H9 (cell line): ENCODE measurements around the gene PRR27. TPM values are rescaled to one million over a fixed set of nuclear protein-coding genes. Genes with fewer than 3 reads are reported as not detected.

ENCODE experiments used
- DNase-seq: peaks from one replicate; pipeline ENCODE4 v3.0.0-alpha.2; 2017
- H2AFZ ChIP-seq: one replicate; pipeline ENCODE4 v1.6.1; 2013; ENCODE audit warnings: mild to moderate bottlenecking, low read length, control low read depth, moderate library complexity
- H2AK5ac ChIP-seq: 2 replicates; pipeline ENCODE4 v1.6.1; 2013; ENCODE audit warnings: low read length, control low read depth, mixed read lengths; ENCODE audit not compliant: insufficient read length
- H2BK120ac ChIP-seq: one replicate; pipeline ENCODE4 v1.6.1; 2013; ENCODE audit warnings: low read depth, mild to moderate bottlenecking, low read length, control low read depth, inconsistent platforms; ENCODE audit not compliant: poor library complexity, severe bottlenecking
- H2BK12ac ChIP-seq: 2 replicates; pipeline ENCODE4 v1.6.1; 2013; ENCODE audit warnings: low read length, control low read depth, mixed read lengths, low read depth; ENCODE audit not compliant: insufficient read length
- H2BK15ac ChIP-seq: 2 replicates; pipeline ENCODE4 v1.6.1; 2013; ENCODE audit warnings: low read depth, low read length, control low read depth
- H2BK20ac ChIP-seq: one replicate; pipeline ENCODE4 v1.6.1; 2013; ENCODE audit warnings: low read depth, mild to moderate bottlenecking, low read length, control low read depth, inconsistent platforms; ENCODE audit not compliant: poor library complexity, severe bottlenecking
- H2BK5ac ChIP-seq: 2 replicates; pipeline ENCODE4 v1.6.1; 2013; ENCODE audit warnings: low read length, control low read depth, mixed read lengths; ENCODE audit not compliant: insufficient read length
- H3K14ac ChIP-seq: 2 replicates; pipeline ENCODE4 v1.6.1; 2013; ENCODE audit warnings: low read length, control low read depth; ENCODE audit not compliant: insufficient read depth
- H3K18ac ChIP-seq: 2 replicates; pipeline ENCODE4 v1.6.1; 2013; ENCODE audit warnings: low read depth, mild to moderate bottlenecking, mixed read lengths, low read length, control low read depth; ENCODE audit not compliant: insufficient read length
- H3K23ac ChIP-seq: 2 replicates; pipeline ENCODE4 v1.6.1; 2013; ENCODE audit warnings: low read length, control low read depth, mixed read lengths, low read depth; ENCODE audit not compliant: insufficient read length
- H3K23me2 ChIP-seq: 2 replicates; pipeline ENCODE4 v1.6.1; 2013; ENCODE audit warnings: low read depth, mild to moderate bottlenecking, mixed read lengths, low read length, control low read depth; ENCODE audit not compliant: insufficient read length, poor library complexity, severe bottlenecking
- H3K27ac ChIP-seq: 2 replicates; pipeline ENCODE4 v1.5.1; 2013; ENCODE audit warnings: low read length, control low read depth, mixed read lengths, low read depth; ENCODE audit not compliant: insufficient read length
- H3K27me3 ChIP-seq: 2 replicates; pipeline ENCODE4 v1.6.1; 2013; ENCODE audit warnings: low read length, control low read depth, inconsistent platforms; ENCODE audit not compliant: insufficient read depth
- H3K4ac ChIP-seq: 2 replicates; pipeline ENCODE4 v1.6.1; 2013; ENCODE audit warnings: low read depth, mild to moderate bottlenecking, control low read depth, inconsistent platforms, low read length, moderate library complexity
- H3K4me1 ChIP-seq: 2 replicates; pipeline ENCODE4 v1.6.1; 2013; ENCODE audit warnings: low read length, control low read depth, inconsistent platforms; ENCODE audit not compliant: insufficient read depth
- H3K4me2 ChIP-seq: 2 replicates; pipeline ENCODE4 v1.6.1; 2013; ENCODE audit warnings: low read length, control low read depth, mixed read lengths; ENCODE audit not compliant: insufficient read length, insufficient read depth
- H3K56ac ChIP-seq: 2 replicates; pipeline ENCODE4 v1.6.1; 2013; ENCODE audit warnings: low read depth, mild to moderate bottlenecking, mixed read lengths, low read length, control low read depth; ENCODE audit not compliant: insufficient read length
- H3K79me1 ChIP-seq: 2 replicates; pipeline ENCODE4 v1.6.1; 2013; ENCODE audit warnings: low read depth, mild to moderate bottlenecking, moderate library complexity, low read length, control low read depth, inconsistent platforms; ENCODE audit not compliant: insufficient read depth, poor library complexity, severe bottlenecking
- H3K79me2 ChIP-seq: 2 replicates; pipeline ENCODE4 v1.6.1; 2013; ENCODE audit warnings: low read length, control low read depth, inconsistent platforms; ENCODE audit not compliant: insufficient read depth
- H3K9ac ChIP-seq: 2 replicates; pipeline ENCODE4 v1.6.1; 2013; ENCODE audit warnings: low read length, control low read depth, mixed read lengths; ENCODE audit not compliant: insufficient read length; ENCODE audit errors: extremely low read depth
- H3K9me3 ChIP-seq: one replicate; pipeline ENCODE4 v1.6.1; 2013; ENCODE audit warnings: low read depth, low read length, inconsistent platforms; ENCODE audit not compliant: control insufficient read depth
- H3T11ph ChIP-seq: one replicate; pipeline ENCODE4 v1.6.1; 2013; ENCODE audit warnings: mild to moderate bottlenecking, low read length, control low read depth, inconsistent platforms
- H4K20me1 ChIP-seq: one replicate; pipeline ENCODE4 v1.6.1; 2013; ENCODE audit not compliant: control insufficient read depth, insufficient read length, insufficient read depth
- H4K5ac ChIP-seq: 2 replicates; pipeline ENCODE4 v1.6.1; 2013; ENCODE audit warnings: low read depth, mild to moderate bottlenecking, mixed read lengths, low read length, control low read depth; ENCODE audit not compliant: insufficient read length
- H4K8ac ChIP-seq: replicated peaks from 2 replicates; pipeline ENCODE4 v1.6.1; 2013; ENCODE audit warnings: low read length, control low read depth, mixed read lengths, low read depth; ENCODE audit not compliant: insufficient read length
- H4K91ac ChIP-seq: 2 replicates; pipeline ENCODE4 v1.6.1; 2013; ENCODE audit warnings: low read depth, mild to moderate bottlenecking, moderate library complexity, mixed read lengths, low read length, control low read depth; ENCODE audit not compliant: insufficient read length
- H3K27ac Mint-ChIP-seq, 3 experiments: 2 replicates in 2 of 3; 3 replicates in 1 of 3; pipeline ENCODE4 v1.8.0; 2020 to 2021; ENCODE audit warnings: mixed read lengths in 3 of 3, mild to moderate bottlenecking in 1 of 3, moderate library complexity in 1 of 3
- H3K27me3 Mint-ChIP-seq: 2 replicates; pipeline ENCODE4 v1.8.0; 2021; ENCODE audit warnings: low read depth, mild to moderate bottlenecking, moderate library complexity, mixed read lengths
- H3K36me3 Mint-ChIP-seq, 3 experiments: 2 replicates in 2 of 3; 3 replicates in 1 of 3; pipeline ENCODE4 v1.8.0; 2020 to 2021; ENCODE audit warnings: low read depth in 3 of 3, mixed read lengths in 3 of 3; ENCODE audit not compliant: insufficient read depth in 1 of 3
- H3K4me1 Mint-ChIP-seq, 2 experiments: 2 replicates each; pipeline ENCODE4 v1.8.0; 2020; ENCODE audit warnings: mixed read lengths in 2 of 2
- H3K4me3 Mint-ChIP-seq, 2 experiments: 2 replicates in 1 of 2; 3 replicates in 1 of 2; pipeline ENCODE4 v1.8.0; 2020 to 2021; ENCODE audit warnings: mild to moderate bottlenecking in 2 of 2, mixed read lengths in 2 of 2, moderate library complexity in 1 of 2
- H3K9me3 Mint-ChIP-seq, 2 experiments: 2 replicates in 1 of 2; 3 replicates in 1 of 2; pipeline ENCODE4 v1.8.0; 2020; ENCODE audit warnings: mild to moderate bottlenecking in 2 of 2, mixed read lengths in 2 of 2, moderate library complexity in 1 of 2
- CTCF ChIP-seq: fragments of 200-600 bp; sonication (generic); conservative IDR thresholded peaks from 3 replicates; pipeline ENCODE4 v1.8.0; 2021; ENCODE audit warnings: antibody characterized with exemption, mild to moderate bottlenecking
- WGBS: extraction: QIAGEN DNeasy Blood & Tissue Kit; methylation state at CpG from one replicate; pipeline ENCODE4 v1.1.7; 2013; ENCODE audit warnings: missing lambda C conversion rate, low lambda C conversion rate, mixed read lengths; ENCODE audit not compliant: insufficient read length; ENCODE audit errors: extremely low coverage; 5-methylcytosine and 5-hydroxymethylcytosine counted together
- total RNA-seq: library from RNA; stranded (reverse); gene quantifications from 2 replicates; pipeline ENCODE4 v1.2.1, GENCODE V29; 2021

PRR27 gene
- total RNA-seq, 1 experiment from 2014 or later = not detected

- Mint-ChIP-seq H3K9me3 (no peaks in the 10 kb centered on the region), H3K4me3 (no peak overlapping the region), H3K36me3 (peaks cover 0 to 4% (median 0%) of the 10 kb centered on the region in 3 experiments; a peak in 1 of 7 replicates), H3K27ac (no peak overlapping the region), H3K4me1 (peaks cover 0 to 5% of the 10 kb centered on the region in 2 experiments; a peak in 1 of 4 replicates), H3K27me3 (no peaks in the 10 kb centered on the region)
- Histone ChIP-seq H2BK12ac (no peak overlapping the region), H3K4me1 (no peaks in the 10 kb centered on the region), H3K9me3 (no peaks in the 10 kb centered on the region), H3K4ac (no peak overlapping the region), H2BK15ac (no peak overlapping the region), H3K14ac (no peak overlapping the region), H4K20me1 (no peaks in the 10 kb centered on the region), H2AK5ac (no peak overlapping the region), H4K91ac (no peak overlapping the region), H4K8ac (no peak overlapping the region), H4K5ac (no peak overlapping the region), H3K79me1 (no peaks in the 10 kb centered on the region), H3K79me2 (no peaks in the 10 kb centered on the region), H3K18ac (no peak overlapping the region), H3T11ph (no peak overlapping the region), H2BK5ac (no peak overlapping the region), H3K23me2 (no peaks in the 10 kb centered on the region), H3K56ac (no peak overlapping the region), H2BK20ac (no peak overlapping the region), H3K23ac (no peak overlapping the region), H3K27me3 (no peaks in the 10 kb centered on the region), H3K27ac (no peak overlapping the region), H2BK120ac (no peak overlapping the region), H3K4me2 (no peak overlapping the region), H3K9ac (no peak overlapping the region), H2AFZ (no peak overlapping the region)
- no peak for TF ChIP-seq CTCF
- DNase-seq = no peak
- WGBS = no CpG with 5 or more reads among the region's 1 CpG
Measured at GRCh38 chr4:70191647-70192046, 37.6 kb downstream of the PRR27 start.
